ENCODE data around the gene MXD1. TPM values are rescaled to one million over a fixed set of nuclear protein-coding genes. Genes with fewer than 3 reads are reported as not detected.

Gene MXD1
- total RNA-seq, 1 donor = 5.2 TPM

GRCh38 chr2:69969126-69969983 is 54.4 kb downstream of the MXD1 start:
- no peak for DNase-seq (ENCODE audit: low read depth)
- no peak for TF ChIP-seq CTCF (IDR thresholded peaks at IDR 0.05; ENCODE audit: insufficient read depth, low read depth, low read length)
- no peak overlapping the region for H3K4me3 ChIP-seq (ENCODE audit: low read depth, low read length)

- TF ChIP-seq CTCF (IDR thresholded peaks at IDR 0.05; ENCODE audit: insufficient read depth, low read depth, low read length) = no peak
- H3K4me3 ChIP-seq (ENCODE audit: low read depth, low read length) = no peak overlapping the region
These were observed 55.1 kb downstream of the MXD1 start for GRCh38 chr2:69969991-69970390.

GRCh38 chr2:69972822-69973221 is 57.9 kb downstream of the MXD1 start:
- DNase-seq (ENCODE audit: low read depth) = no peak
- TF ChIP-seq CTCF (IDR thresholded peaks at IDR 0.05; ENCODE audit: insufficient read depth, low read depth, low read length) = no peak
- H3K4me3 ChIP-seq (ENCODE audit: low read depth, low read length) = no peak overlapping the region

More at GRCh38 chr2:69969991-69970390, 55.1 kb downstream of the MXD1 start:
- DNase-seq (ENCODE audit: low read depth) = no peak

GRCh38 chr2:69973335-69973735 is 58.4 kb downstream of the MXD1 start:
- H3K4me3 ChIP-seq (ENCODE audit: low read depth, low read length) = no peak overlapping the region
- peak; percentile 70 for DNase-seq (ENCODE audit: low read depth)
- TF ChIP-seq CTCF (IDR thresholded peaks at IDR 0.05; ENCODE audit: insufficient read depth, low read depth, low read length) = no peak

- DNase-seq (ENCODE audit: low read depth) = no peak
- no peak overlapping the region for H3K4me3 ChIP-seq (ENCODE audit: low read depth, low read length)
- no peak for TF ChIP-seq CTCF (IDR thresholded peaks at IDR 0.05; ENCODE audit: insufficient read depth, low read depth, low read length)
These were observed 60.4 kb downstream of the MXD1 start for GRCh38 chr2:69975136-69975852.

GRCh38 chr2:69975853-69976462 is 61.0 kb downstream of the MXD1 start:
- no peak overlapping the region for H3K4me3 ChIP-seq (ENCODE audit: low read depth, low read length)
- no peak for TF ChIP-seq CTCF (IDR thresholded peaks at IDR 0.05; ENCODE audit: insufficient read depth, low read depth, low read length)
- no peak for DNase-seq (ENCODE audit: low read depth)
